RPMI7951 (cell line): ENCODE measurements around the gene RACK1. TPM values are rescaled to one million over a fixed set of nuclear protein-coding genes. Genes with fewer than 3 reads are reported as not detected.

Experiments
- DNase-seq: peaks from one replicate; pipeline ENCODE4 v3.0.0-alpha.2; 2012; ENCODE audit warnings: low read depth
- total RNA-seq: library from RNA; depleted of rRNA; stranded (reverse); fragments of >200 nt; shearing (Covaris generic); gene quantifications from 2 replicates; pipeline ENCODE4 v1.2.3, GENCODE V29; 2014

RACK1 gene
- total RNA-seq, 1 experiment from 2014 or later: 1,915 TPM

GRCh38 chr5:181198106-181198685, 45.5 kb downstream of the RACK1 start:
- no peak for DNase-seq

GRCh38 chr5:181197326-181197951, 46.3 kb downstream of the RACK1 start:
- DNase-seq: no peak

GRCh38 chr5:181195249-181195761, 48.4 kb downstream of the RACK1 start:
- no peak for DNase-seq

GRCh38 chr5:181194489-181195248, 49.0 kb downstream of the RACK1 start:
- no peak for DNase-seq

GRCh38 chr5:181193656-181194055, 50.0 kb downstream of the RACK1 start:
- DNase-seq: no peak

GRCh38 chr5:181192337-181193046, 51.2 kb downstream of the RACK1 start:
- DNase-seq: no peak

- peak; percentile 89 for DNase-seq
Measured at GRCh38 chr5:181191526-181192336, 52.0 kb downstream of the RACK1 start.

GRCh38 chr5:181190711-181191525, 52.8 kb downstream of the RACK1 start:
- DNase-seq: no peak

GRCh38 chr5:181189962-181190710, 53.6 kb downstream of the RACK1 start:
- DNase-seq: no peak

GRCh38 chr5:181189363-181189961, 54.2 kb downstream of the RACK1 start:
- DNase-seq: peak; percentile 31

- peak; percentile 71 for DNase-seq
Measured at GRCh38 chr5:181188700-181189362, 54.9 kb downstream of the RACK1 start.

- peak; percentile 87 for DNase-seq
Measured at GRCh38 chr5:181187500-181188213, 56.0 kb downstream of the RACK1 start.

GRCh38 chr5:181186986-181187499, 56.7 kb downstream of the RACK1 start:
- DNase-seq: peak; percentile 22
